Measurements from ENCODE around the gene COL28A1.

COL28A1 gene

GRCh38 chr7:7422641-7423040 is 113.0 kb downstream of the COL28A1 start:
- TF ChIP-seq CTCF (IDR thresholded peaks at IDR 0.05; ENCODE audit: low read depth, low read length, poor library complexity, severe bottlenecking) = no peak
- TF ChIP-seq EZH2phosphoT487 (IDR thresholded peaks at IDR 0.05; ENCODE audit: borderline replicate concordance, low read length) = no peak
- no peak overlapping the region for H3K4me3 ChIP-seq (ENCODE audit: low read length)

GRCh38 chr7:7421826-7422225 is 113.8 kb downstream of the COL28A1 start:
- H3K4me1 ChIP-seq (ENCODE audit: control insufficient read depth, low read length) = peaks cover 4% of the 10 kb centered on the region; the same call in 1 of the 2 replicates
- no peak overlapping the region for H3K27ac ChIP-seq (ENCODE audit: low read depth, low read length)
- peaks cover 22% of the 10 kb centered on the region; the same call in 1 of the 2 replicates for H3K27me3 ChIP-seq (ENCODE audit: control insufficient read depth, low read length)
- H3K36me3 ChIP-seq (ENCODE audit: control insufficient read depth, low read length) = no peaks in the 10 kb centered on the region
- H3K4me3 ChIP-seq (ENCODE audit: low read length) = no peak overlapping the region
- no peak overlapping the region for H3K4me2 ChIP-seq (ENCODE audit: low read length)
- no peaks in the 10 kb centered on the region for H3F3A ChIP-seq (ENCODE audit: control insufficient read depth, insufficient read depth)
- H3K9me2 ChIP-seq (replicated peaks; ENCODE audit: control insufficient read depth, low read length) = no peaks in the 10 kb centered on the region
- no peak for TF ChIP-seq CTCF (IDR thresholded peaks at IDR 0.05; ENCODE audit: low read depth, low read length, poor library complexity, severe bottlenecking)
- no peak for TF ChIP-seq EZH2phosphoT487 (IDR thresholded peaks at IDR 0.05; ENCODE audit: borderline replicate concordance, low read length)
- H4K20me1 ChIP-seq (ENCODE audit: control insufficient read depth, insufficient read depth, low read depth, low read length) = no peaks in the 10 kb centered on the region
- H3K9me3 ChIP-seq (ENCODE audit: control insufficient read depth, insufficient read depth, low read length) = no peaks in the 10 kb centered on the region
- no peaks in the 10 kb centered on the region for H3K79me2 ChIP-seq (ENCODE audit: control insufficient read depth, low read length)

More at GRCh38 chr7:7422641-7423040, 113.0 kb downstream of the COL28A1 start:
- no peaks in the 10 kb centered on the region for H3K36me3 ChIP-seq (ENCODE audit: control insufficient read depth, low read length)
- no peaks in the 10 kb centered on the region for H3K9me2 ChIP-seq (replicated peaks; ENCODE audit: control insufficient read depth, low read length)
- H3K4me1 ChIP-seq (ENCODE audit: control insufficient read depth, low read length) = peaks cover 4% of the 10 kb centered on the region; the same call in 1 of the 2 replicates
- H3K4me2 ChIP-seq (ENCODE audit: low read length) = no peak overlapping the region
- H3F3A ChIP-seq (ENCODE audit: control insufficient read depth, insufficient read depth) = no peaks in the 10 kb centered on the region
- no peaks in the 10 kb centered on the region for H4K20me1 ChIP-seq (ENCODE audit: control insufficient read depth, insufficient read depth, low read depth, low read length)
- H3K9me3 ChIP-seq (ENCODE audit: control insufficient read depth, insufficient read depth, low read length) = no peaks in the 10 kb centered on the region
- no peak overlapping the region for H3K27ac ChIP-seq (ENCODE audit: low read depth, low read length)
- peaks cover 22% of the 10 kb centered on the region; the same call in 1 of the 2 replicates for H3K27me3 ChIP-seq (ENCODE audit: control insufficient read depth, low read length)
- no peaks in the 10 kb centered on the region for H3K79me2 ChIP-seq (ENCODE audit: control insufficient read depth, low read length)

- Histone ChIP-seq H3K9me3 (ENCODE audit: control insufficient read depth, insufficient read depth, low read length) (no peaks in the 10 kb centered on the region), H3K9me2 (replicated peaks; ENCODE audit: control insufficient read depth, low read length) (no peaks in the 10 kb centered on the region), H3K79me2 (ENCODE audit: control insufficient read depth, low read length) (no peaks in the 10 kb centered on the region), H3K27ac (ENCODE audit: low read depth, low read length) (no peak overlapping the region), H4K20me1 (ENCODE audit: control insufficient read depth, insufficient read depth, low read depth, low read length) (no peaks in the 10 kb centered on the region), H3K27me3 (ENCODE audit: control insufficient read depth, low read length) (peaks cover 14% of the 10 kb centered on the region; the same call in 1 of the 2 replicates), H3K36me3 (ENCODE audit: control insufficient read depth, low read length) (no peaks in the 10 kb centered on the region), H3K4me2 (ENCODE audit: low read length) (no peak overlapping the region), H3F3A (ENCODE audit: control insufficient read depth, insufficient read depth) (no peaks in the 10 kb centered on the region), H3K4me3 (ENCODE audit: low read length) (no peak overlapping the region), H3K4me1 (ENCODE audit: control insufficient read depth, low read length) (no peaks in the 10 kb centered on the region)
- TF ChIP-seq EZH2phosphoT487 (IDR thresholded peaks at IDR 0.05; ENCODE audit: borderline replicate concordance, low read length) (no peak), CTCF (IDR thresholded peaks at IDR 0.05; ENCODE audit: low read depth, low read length, poor library complexity, severe bottlenecking) (no peak)
These were observed 116.7 kb downstream of the COL28A1 start for GRCh38 chr7:7418997-7419396.

Data from DOHH2 (cell line).